Right lobe of liver (tissue), 4 donors: Measurements from ENCODE around the gene IL18RAP.

Source experiments
- POLR2A ChIP-seq: fragments of 450-650 bp; IDR thresholded peaks from one replicate; pipeline ENCODE4 v1.6.1; 2017; ENCODE audit warnings: antibody characterized with exemption, mild to moderate bottlenecking
- TF ChIP-seq, protein P1 (sequence below), 4 donors: fragments of 200-600 bp in 3 of 4; fragments of 450-650 bp in 1 of 4; IDR thresholded peaks; one replicate each; pipeline versions ENCODE4 v1.5.1 to v1.8.0; 2016 to 2022; ENCODE audit warnings: antibody characterized with exemption in 4 of 4, mild to moderate bottlenecking in 2 of 4
- donor health status: DM: no; HTN: no; CAD: no.
- donor health status: DM: no; HTN: no; CAD: no.
- donor health status: DM: no; HTN: yes; CAD: no.

DNA sequence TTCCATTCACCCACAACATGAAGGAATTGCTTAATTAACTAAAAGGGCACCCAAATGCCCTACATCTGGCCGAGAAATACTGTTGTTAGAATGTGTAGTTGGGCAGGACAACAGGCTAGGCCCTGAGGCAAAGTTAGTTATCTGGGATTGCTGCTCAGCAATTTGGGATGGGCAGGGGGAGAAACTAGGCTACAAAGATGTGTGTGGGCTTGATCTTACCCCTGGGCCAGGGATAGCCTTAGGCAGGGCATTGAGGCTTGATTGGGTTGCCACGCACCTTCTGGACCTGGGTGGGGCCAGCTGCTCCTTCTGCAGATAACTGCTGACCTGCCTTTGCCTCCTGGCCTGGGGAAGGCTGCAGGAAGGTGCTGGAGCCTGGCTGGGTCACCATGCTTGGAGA lies 9.4 kb downstream of the IL18RAP start:
- TF ChIP-seq, protein P1, sequence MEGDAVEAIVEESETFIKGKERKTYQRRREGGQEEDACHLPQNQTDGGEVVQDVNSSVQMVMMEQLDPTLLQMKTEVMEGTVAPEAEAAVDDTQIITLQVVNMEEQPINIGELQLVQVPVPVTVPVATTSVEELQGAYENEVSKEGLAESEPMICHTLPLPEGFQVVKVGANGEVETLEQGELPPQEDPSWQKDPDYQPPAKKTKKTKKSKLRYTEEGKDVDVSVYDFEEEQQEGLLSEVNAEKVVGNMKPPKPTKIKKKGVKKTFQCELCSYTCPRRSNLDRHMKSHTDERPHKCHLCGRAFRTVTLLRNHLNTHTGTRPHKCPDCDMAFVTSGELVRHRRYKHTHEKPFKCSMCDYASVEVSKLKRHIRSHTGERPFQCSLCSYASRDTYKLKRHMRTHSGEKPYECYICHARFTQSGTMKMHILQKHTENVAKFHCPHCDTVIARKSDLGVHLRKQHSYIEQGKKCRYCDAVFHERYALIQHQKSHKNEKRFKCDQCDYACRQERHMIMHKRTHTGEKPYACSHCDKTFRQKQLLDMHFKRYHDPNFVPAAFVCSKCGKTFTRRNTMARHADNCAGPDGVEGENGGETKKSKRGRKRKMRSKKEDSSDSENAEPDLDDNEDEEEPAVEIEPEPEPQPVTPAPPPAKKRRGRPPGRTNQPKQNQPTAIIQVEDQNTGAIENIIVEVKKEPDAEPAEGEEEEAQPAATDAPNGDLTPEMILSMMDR (IDR thresholded peaks at IDR 0.05) = no peak
- no peak for TF ChIP-seq POLR2A
